Psoas muscle (tissue), 8 donors: Measurements from ENCODE around the gene RPL23. TPM values are rescaled to one million over a fixed set of nuclear protein-coding genes. Genes with fewer than 3 reads are reported as not detected.

Source experiments
- ATAC-seq, 4 donors: fragments of 200-7000 bp; cut with Tn5 transposase; one replicate each; pipeline ENCODE4 v1.9.1; 2020; ENCODE audit warnings: moderate library complexity in 3 of 4, mild to moderate bottlenecking in 2 of 4
- DNase-seq, 2 donors: peaks; one replicate each; pipeline ENCODE4 v3.0.0-alpha.2; 2020
- H3K27ac ChIP-seq: fragments of 200-600 bp; one replicate; pipeline ENCODE4 v1.8.0; 2022
- H3K27me3 ChIP-seq, 3 donors: fragments of 200-600 bp in 1 of 3; one replicate each; pipeline versions ENCODE4 v1.6.1 to v1.8.0; 2013 to 2022; ENCODE audit warnings: low read length in 2 of 3, mild to moderate bottlenecking in 2 of 3, moderate library complexity in 1 of 3; ENCODE audit not compliant: insufficient read depth in 3 of 3
- H3K36me3 ChIP-seq, 2 donors: fragments of 200-600 bp in 1 of 2; one replicate each; pipeline versions ENCODE4 v1.6.1 to v1.8.0; 2013 to 2022; ENCODE audit warnings: low read depth in 1 of 2, mild to moderate bottlenecking in 1 of 2, moderate library complexity in 1 of 2; ENCODE audit not compliant: insufficient read depth in 1 of 2
- H3K4me1 ChIP-seq: fragments of 200-600 bp; one replicate; pipeline ENCODE4 v1.8.0; 2022
- H3K4me3 ChIP-seq: fragments of 200-600 bp; one replicate; pipeline ENCODE4 v1.8.0; 2022; ENCODE audit warnings: mild to moderate bottlenecking
- H3K9me3 ChIP-seq: fragments of 200-600 bp; one replicate; pipeline ENCODE4 v1.8.0; 2022
- WGBS, 3 donors: extraction: QIAGEN DNeasy Blood & Tissue Kit; methylation state at CpG; one replicate each; pipeline versions ENCODE4 v1.1.6 to v1.1.7; 2013; 5-methylcytosine and 5-hydroxymethylcytosine counted together
- intact Hi-C, 2 donors: fragments of 100-400 bp; cut with DNase I; formaldehyde crosslinking; loops; one replicate each; pipeline versions ENCODE4 v1.11.0 to v1.14.2; 2022
- polyA plus RNA-seq, 3 donors: library from polyadenylated mRNA; stranded (reverse); fragments of 200-250 nt; gene quantifications; one replicate each; pipeline ENCODE4 v1.2.3, GENCODE V29; 2013
- total RNA-seq, 4 donors: library from RNA; stranded (reverse); fragmentation: NEBNext Ultra II Directional in 2 of 4; extraction: Animal tissue kit (Norgen Biotek cat#: 25700) in 2 of 4; gene quantifications; one replicate each; pipeline versions ENCODE4 v1.2.1 to v1.2.4, GENCODE V29; 2021 to 2023
- TF ChIP-seq, protein P1 (sequence below): fragments of 200-600 bp; IDR thresholded peaks from one replicate; pipeline ENCODE4 v1.8.0; 2022; ENCODE audit warnings: antibody characterized with exemption
- donor health status: healthy with polysubstance abuse.
- donor health status: DM: no; HTN: no; CAD: no; lungs with moderate emphysema.
- donor health status: Bipolar disorder and iron deficiency.
- donor health status: healthy.
- donor health status: DM: yes; HTN: yes; CAD: no.
- donor health status: DM: no; HTN: no; CAD: no.
- donor health status: DM: no; HTN: no; CAD: no.
- donor health status: DM: yes; HTN: yes; CAD: no.

RPL23 gene
- total and polyA plus RNA-seq, 7 donors, result 816 to 2,332 (median 1,006) TPM

DNA sequence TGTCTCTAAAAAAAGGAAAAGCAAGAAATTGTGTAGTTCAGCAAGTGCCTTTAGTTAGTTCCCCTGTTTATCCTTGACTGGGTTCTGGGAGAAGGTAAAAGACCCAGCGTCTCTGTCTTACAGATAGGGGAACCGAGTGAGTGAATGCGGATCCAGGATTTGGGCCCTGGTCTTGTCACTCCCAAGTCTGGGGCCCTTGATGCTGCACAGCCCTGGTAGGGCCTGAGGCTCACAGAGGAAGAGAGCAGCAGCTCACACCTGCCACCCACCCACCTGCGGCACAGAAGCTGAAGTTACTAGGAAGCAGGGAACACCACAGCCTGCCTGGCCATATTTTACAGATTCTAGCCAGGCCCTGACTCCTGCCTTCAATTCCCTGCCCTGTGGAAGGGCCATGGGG lies 38.6 kb upstream of the RPL23 start:
- intact Hi-C loops, result no loop called here
- no peak for DNase-seq
- WGBS, 3 donors, result 86 to 92% (median 88%) methylated on average over 4 of the region's 4 CpGs
- Histone ChIP-seq H3K36me3 (peaks cover 0 to 43% of the 10 kb centered on the region in 2 donors), H3K27me3 (no peaks in the 10 kb centered on the region), H3K9me3 (no peaks in the 10 kb centered on the region), H3K4me3 (no peak overlapping the region), H3K4me1 (peaks cover 23% of the 10 kb centered on the region), H3K27ac (no peak overlapping the region)
- TF ChIP-seq, protein P1, sequence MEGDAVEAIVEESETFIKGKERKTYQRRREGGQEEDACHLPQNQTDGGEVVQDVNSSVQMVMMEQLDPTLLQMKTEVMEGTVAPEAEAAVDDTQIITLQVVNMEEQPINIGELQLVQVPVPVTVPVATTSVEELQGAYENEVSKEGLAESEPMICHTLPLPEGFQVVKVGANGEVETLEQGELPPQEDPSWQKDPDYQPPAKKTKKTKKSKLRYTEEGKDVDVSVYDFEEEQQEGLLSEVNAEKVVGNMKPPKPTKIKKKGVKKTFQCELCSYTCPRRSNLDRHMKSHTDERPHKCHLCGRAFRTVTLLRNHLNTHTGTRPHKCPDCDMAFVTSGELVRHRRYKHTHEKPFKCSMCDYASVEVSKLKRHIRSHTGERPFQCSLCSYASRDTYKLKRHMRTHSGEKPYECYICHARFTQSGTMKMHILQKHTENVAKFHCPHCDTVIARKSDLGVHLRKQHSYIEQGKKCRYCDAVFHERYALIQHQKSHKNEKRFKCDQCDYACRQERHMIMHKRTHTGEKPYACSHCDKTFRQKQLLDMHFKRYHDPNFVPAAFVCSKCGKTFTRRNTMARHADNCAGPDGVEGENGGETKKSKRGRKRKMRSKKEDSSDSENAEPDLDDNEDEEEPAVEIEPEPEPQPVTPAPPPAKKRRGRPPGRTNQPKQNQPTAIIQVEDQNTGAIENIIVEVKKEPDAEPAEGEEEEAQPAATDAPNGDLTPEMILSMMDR, result no peak
- ATAC-seq, result no peak

DNA sequence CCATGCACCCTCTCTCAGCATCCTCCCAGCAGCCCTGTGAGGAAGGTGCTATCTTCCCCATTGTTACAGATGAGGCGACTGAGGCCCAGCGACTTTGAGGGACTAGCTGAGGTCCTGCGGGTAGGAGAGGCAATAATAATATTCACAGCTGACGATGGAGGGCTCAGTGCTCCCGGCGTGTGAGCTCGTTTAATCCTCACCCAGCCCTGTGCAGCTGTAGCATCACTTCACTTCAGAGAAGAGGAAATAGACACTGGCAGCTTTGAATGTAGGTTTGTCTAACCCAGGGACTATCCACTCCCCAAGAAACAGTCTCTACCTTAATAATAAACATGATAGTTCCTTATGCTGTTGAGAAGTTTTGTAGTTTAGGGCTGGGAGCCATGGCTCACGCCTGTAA lies 37.9 kb upstream of the RPL23 start:
- Histone ChIP-seq H3K27me3 (no peaks in the 10 kb centered on the region), H3K27ac (no peak overlapping the region), H3K36me3 (peaks cover 0 to 46% of the 10 kb centered on the region in 2 donors), H3K9me3 (no peaks in the 10 kb centered on the region), H3K4me3 (no peak overlapping the region), H3K4me1 (peaks cover 22% of the 10 kb centered on the region)
- no peak for ATAC-seq
- DNase-seq, result no peak
- intact Hi-C loops, result no loop called here
- WGBS, 3 donors, result 65 to 75% (median 66%) methylated on average over 8 of the region's 8 CpGs
- TF ChIP-seq, protein P1, result no peak

DNA sequence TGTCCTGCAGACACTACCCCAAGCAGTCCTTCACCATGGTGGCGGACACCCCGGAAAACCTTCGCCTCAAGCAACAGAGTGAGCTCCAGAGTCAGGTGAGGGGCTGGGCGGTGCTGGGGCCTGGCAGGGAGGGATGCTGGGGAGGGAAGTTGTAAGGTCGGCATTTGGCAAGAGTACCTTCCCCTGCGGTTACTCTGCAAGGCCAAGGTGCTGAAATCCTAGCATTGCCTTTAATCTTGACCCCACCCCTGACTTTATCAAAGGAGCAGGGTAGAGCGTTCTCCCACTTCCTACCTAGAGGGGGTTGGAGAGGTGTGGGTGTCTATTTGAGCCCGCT lies 36.9 kb upstream of the RPL23 start:
- TF ChIP-seq, protein P1, result no peak
- Histone ChIP-seq H3K4me1 (peaks cover 21% of the 10 kb centered on the region), H3K27ac (no peak overlapping the region)

GRCh38 chr17:38889745-38890409 lies 36.4 kb upstream of the RPL23 start:
- H3K27me3 ChIP-seq, result no peaks in the 10 kb centered on the region
- DNase-seq (no peak), ATAC-seq (no peak)
- no peaks in the 10 kb centered on the region for H3K9me3 ChIP-seq
- WGBS, 3 donors, result 80 to 84% (median 82%) methylated on average over 12 of the region's 12 CpGs
- no peak overlapping the region for H3K27ac ChIP-seq
- intact Hi-C loops, result no loop called here
- no peak overlapping the region for H3K4me3 ChIP-seq
- peaks cover 0 to 46% of the 10 kb centered on the region in 2 donors for H3K36me3 ChIP-seq
- peaks cover 24% of the 10 kb centered on the region for H3K4me1 ChIP-seq
- TF ChIP-seq, protein P1, result no peak

More for the DNA sequence above, 36.9 kb upstream of the RPL23 start:
- no peak overlapping the region for H3K4me3 ChIP-seq
- peaks cover 0 to 46% of the 10 kb centered on the region in 2 donors for H3K36me3 ChIP-seq
- DNase-seq, result no peak
- ATAC-seq, result no peak
- WGBS, 3 donors, result 85 to 88% (median 85%) methylated on average over 8 of the region's 8 CpGs
- intact Hi-C loops, result no loop called here
- no peaks in the 10 kb centered on the region for H3K9me3 ChIP-seq
- no peaks in the 10 kb centered on the region for H3K27me3 ChIP-seq

DNA sequence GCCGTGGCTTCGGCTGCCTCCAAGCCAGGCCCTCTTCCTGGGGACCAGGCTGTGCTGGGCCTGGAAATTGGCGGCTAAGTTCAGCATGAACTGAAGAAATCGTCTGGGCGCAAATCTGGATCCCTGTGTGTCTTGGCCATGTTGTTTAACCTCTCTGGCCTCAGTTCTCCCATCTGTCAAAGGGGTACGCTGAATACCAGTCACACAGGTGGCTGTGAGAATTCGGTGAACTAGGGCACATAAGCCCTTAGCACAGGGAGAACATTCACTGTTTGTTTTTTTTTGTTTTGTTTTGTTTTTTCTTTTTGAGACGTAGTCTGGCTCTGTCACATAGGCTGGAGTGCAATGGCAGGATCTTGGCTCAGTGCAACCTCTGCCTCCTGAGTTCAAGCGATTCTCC lies 35.3 kb upstream of the RPL23 start:
- no peaks in the 10 kb centered on the region for H3K9me3 ChIP-seq
- H3K4me1 ChIP-seq, result peaks cover 22% of the 10 kb centered on the region
- no peak overlapping the region for H3K4me3 ChIP-seq
- WGBS, 3 donors, result 80 to 85% (median 83%) methylated on average over 9 of the region's 9 CpGs
- H3K27me3 ChIP-seq, result no peaks in the 10 kb centered on the region
- DNase-seq (no peak), ATAC-seq (no peak)
- no peak overlapping the region for H3K27ac ChIP-seq
- intact Hi-C loops, result no loop called here
- H3K36me3 ChIP-seq, result peaks cover 0 to 46% of the 10 kb centered on the region in 2 donors
- TF ChIP-seq, protein P1, result no peak
